Central memory CD8-positive, alpha-beta T cell (primary cell): ENCODE measurements around the gene KIF26A.
A peak's percentile ranks its signal among the peaks of the same experiment; 100 is the strongest.

Experiments used
- ATAC-seq: fragments of 150-1000 bp; cut with Tn5 transposase; replicated peaks from 2 replicates; pipeline ENCODE4 v1.10.0; 2022; ENCODE audit warnings: mild to moderate bottlenecking, moderate FRiP score, moderate number of reproducible peaks; ENCODE audit not compliant: poor library complexity, severe bottlenecking; ENCODE audit errors: extremely low read depth
- DNase-seq, 2 donors: peaks; one replicate each; pipeline ENCODE4 v3.0.0; 2021; ENCODE audit warnings: low spot score in 2 of 2
- H3K27ac Mint-ChIP-seq: one replicate; pipeline ENCODE4 v1.8.0; 2022; ENCODE audit warnings: low read depth, mild to moderate bottlenecking, moderate library complexity, mixed read lengths
- H3K27me3 Mint-ChIP-seq: one replicate; pipeline ENCODE4 v1.8.0; 2022; ENCODE audit warnings: mixed read lengths
- H3K36me3 Mint-ChIP-seq: one replicate; pipeline ENCODE4 v1.8.0; 2022; ENCODE audit warnings: mild to moderate bottlenecking, moderate library complexity, mixed read lengths; ENCODE audit not compliant: insufficient read depth
- H3K4me1 Mint-ChIP-seq: one replicate; pipeline ENCODE4 v1.8.0; 2022; ENCODE audit warnings: mixed read lengths
- H3K4me3 Mint-ChIP-seq: one replicate; pipeline ENCODE4 v1.8.0; 2022; ENCODE audit warnings: mild to moderate bottlenecking, moderate library complexity, mixed read lengths
- H3K9me3 Mint-ChIP-seq: one replicate; pipeline ENCODE4 v1.8.0; 2022; ENCODE audit warnings: mixed read lengths

KIF26A gene

DNA sequence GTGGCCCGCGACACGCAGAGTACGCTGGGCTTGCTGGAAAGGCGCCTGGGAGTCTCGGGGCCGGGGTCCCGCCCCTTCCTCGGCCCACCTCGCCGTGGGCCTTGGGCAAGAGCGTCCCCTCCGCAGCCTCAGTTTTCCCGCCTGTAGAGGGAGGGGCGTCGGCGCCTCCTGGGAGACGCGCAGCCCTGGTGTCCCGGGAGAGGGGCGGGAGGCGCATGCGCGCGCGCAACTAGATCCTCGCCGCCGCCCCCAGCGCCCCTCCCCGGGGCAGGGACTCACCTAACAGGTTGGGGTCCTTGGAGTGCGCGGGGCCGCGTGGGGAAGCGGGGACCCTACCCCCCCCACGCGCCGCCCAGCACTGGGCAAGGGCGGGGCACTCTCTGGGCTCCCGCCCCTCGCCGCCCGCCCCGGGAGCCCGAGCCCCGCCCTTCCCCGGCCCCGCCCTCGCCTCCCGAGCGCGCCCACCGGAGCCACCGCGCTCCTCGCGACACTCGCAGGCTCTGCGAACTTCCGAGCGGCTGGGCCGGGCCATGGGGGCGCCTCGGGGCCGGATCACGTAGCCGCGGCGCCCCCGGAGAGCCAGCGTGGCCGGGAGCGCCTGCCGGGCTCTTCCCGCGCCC is at the start of gene KIF26A:
KIF26A (plus strand) TSS at position 490 of the 620 bp plus-strand sequence. CDS start 136 bp downstream, outside the sequence.
- Mint-ChIP-seq H3K4me1 (peaks cover 4% of the 10 kb centered on the region), H3K9me3 (no peaks in the 10 kb centered on the region), H3K36me3 (no peaks in the 10 kb centered on the region), H3K4me3 (peak within 1 kb of the TSS; percentile 16), H3K27me3 (peaks cover 65% of the 10 kb centered on the region), H3K27ac (no peak within 1 kb of the TSS)
- ATAC-seq (no peak), DNase-seq (no peak)

DNA sequence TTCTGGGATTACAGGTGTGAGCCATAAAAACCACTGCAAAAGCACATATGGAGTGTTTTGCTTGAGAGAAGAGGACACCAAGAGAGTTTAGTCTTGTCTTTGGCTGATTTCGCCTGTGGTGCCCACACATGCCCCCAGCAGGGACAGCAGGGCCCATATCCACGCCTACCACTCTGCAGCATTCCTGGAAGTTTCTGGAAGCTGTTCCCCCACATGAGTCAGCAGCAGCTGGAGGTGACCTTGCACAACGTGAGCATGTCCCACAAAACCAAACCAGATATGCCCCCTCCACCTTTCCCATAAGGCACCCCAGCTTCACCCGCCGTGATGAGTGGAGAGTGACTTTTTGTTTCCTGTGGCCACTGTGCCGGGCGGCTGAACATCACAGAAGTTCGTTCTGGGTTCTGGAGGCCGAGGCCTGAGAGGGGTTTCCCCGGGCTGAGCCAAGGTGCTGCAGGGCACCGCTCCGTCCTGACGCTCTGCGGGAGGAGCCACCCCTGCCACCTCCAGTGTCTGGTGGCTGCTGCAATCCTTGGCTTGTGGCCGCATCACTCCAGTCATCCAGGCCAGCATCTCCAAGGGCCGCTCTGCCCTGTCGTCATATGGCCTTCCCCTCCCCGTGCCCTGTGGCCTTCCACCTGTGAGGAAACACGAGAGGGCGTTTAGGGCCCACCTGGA is 48.2 kb upstream of the KIF26A start:
- Mint-ChIP-seq H3K4me1 (peaks cover 6% of the 10 kb centered on the region), H3K4me3 (no peak overlapping the region), H3K27ac (no peak overlapping the region), H3K27me3 (peaks cover 9% of the 10 kb centered on the region), H3K9me3 (no peaks in the 10 kb centered on the region), H3K36me3 (no peaks in the 10 kb centered on the region)
- ATAC-seq (no peak), DNase-seq (no peak)

DNA sequence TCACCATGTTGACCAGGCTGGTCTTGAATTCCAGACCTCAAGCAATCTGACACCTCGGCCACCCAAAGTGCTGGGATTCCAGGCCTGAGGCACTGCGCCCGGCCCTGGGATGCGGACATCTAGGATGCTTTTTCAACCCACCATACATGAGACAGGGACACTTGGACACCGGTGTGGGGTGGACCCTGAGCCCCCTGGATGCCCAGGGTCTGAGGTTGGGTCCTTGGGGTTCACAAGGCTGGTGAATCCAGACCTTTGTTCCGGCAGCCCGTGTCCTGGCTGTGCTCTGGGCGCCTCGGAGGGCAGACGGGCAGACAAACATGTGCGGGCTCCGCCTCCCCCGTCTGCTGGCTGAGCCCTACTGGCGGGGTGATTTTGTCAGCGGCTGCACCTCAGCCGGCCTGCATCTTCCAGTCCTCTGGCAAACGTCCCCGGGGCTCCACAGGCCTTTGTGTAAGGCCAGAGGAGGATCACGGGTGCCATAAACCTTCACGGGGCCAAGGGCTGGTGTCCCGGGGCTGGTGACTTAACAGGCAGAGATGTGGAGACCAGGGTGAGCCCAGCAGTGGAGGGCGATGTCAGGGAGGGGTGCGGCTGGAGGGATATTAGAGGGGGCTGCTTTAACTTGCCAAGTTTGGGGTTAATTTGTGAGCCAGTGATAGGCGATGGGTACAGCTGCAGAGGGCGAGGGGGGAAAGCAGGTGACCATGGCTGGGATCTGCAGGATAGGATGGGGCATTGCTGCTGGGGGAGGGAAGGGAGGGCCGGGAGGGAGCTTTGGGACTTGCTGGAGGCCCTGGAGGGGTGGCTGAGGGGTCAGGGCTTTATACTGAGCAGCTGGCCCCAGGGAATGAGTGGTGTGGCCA is 47.1 kb upstream of the KIF26A start:
- H3K9me3 Mint-ChIP-seq: no peaks in the 10 kb centered on the region
- no peak overlapping the region for H3K27ac Mint-ChIP-seq
- ATAC-seq: no peak
- H3K4me1 Mint-ChIP-seq: peaks cover 6% of the 10 kb centered on the region
- H3K27me3 Mint-ChIP-seq: peaks cover 9% of the 10 kb centered on the region
- H3K36me3 Mint-ChIP-seq: peaks cover 2% of the 10 kb centered on the region
- no peak overlapping the region for H3K4me3 Mint-ChIP-seq
- no peak for DNase-seq

DNA sequence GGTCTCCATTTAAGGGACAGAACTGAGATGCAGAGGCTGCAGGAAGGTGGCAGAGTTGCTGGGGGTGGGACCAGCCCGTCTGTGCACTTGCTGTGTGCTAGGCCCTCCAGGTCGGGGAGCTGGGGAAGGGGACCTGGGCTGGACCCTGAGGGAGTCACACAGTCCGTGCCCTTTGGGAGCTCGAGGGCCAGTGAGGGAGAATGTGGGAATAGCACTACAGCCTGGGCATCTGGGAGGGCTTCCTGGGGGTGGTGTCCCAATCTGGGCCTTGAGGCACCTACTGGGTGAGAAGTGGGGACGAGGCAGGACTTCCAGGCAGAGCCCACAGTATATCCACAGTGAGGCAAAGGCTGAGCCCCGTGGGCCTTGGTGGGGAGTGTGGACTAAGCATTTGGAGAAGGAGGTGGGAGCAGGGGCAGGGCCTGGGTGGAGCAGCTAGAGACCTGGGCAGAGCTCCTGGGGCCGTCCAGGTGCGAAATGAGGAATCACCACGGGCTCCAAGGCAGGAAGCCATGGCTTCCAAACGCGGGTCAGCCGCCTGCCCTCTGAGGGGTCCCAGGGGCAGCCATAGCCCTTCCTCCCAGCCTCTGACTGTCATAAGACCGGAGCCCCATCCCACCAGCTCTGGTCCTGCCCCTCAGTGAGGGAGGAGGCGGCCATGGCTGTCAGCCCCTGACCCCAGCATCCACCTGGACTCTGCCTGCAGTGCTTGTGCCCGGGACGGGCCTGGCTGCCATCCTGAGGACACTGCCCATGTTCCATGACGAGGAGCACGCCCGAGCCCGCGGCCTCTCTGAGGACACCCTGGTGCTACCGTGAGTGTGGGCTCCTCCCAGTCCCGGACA is 46.2 kb upstream of the KIF26A start:
- no peaks in the 10 kb centered on the region for H3K9me3 Mint-ChIP-seq
- H3K27ac Mint-ChIP-seq: no peak overlapping the region
- DNase-seq (no peak), ATAC-seq (no peak)
- no peak overlapping the region for H3K4me3 Mint-ChIP-seq
- peaks cover 6% of the 10 kb centered on the region for H3K4me1 Mint-ChIP-seq
- peaks cover 2% of the 10 kb centered on the region for H3K36me3 Mint-ChIP-seq
- H3K27me3 Mint-ChIP-seq: peaks cover 2% of the 10 kb centered on the region

DNA sequence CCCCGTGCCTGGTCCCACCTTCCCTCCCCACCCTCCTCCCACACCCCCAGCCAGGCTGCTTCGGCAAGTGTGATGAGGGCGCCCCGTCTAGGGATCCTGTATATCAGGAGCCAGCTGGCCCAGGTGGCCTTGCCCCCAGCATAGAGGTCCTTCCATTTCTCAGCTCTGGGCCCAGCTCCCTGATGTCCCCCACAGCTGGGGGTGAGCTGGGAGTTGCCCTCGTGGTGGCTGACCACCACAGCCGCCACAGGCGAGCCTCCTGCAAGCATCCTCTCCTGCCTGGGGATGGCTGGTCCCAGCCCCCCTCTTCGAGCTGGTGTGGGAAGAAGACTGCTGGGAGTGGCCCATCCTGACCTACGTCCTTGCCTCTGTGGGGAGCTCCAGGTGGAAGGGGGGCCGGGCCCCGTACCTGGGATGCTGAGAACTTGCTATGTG is 45.4 kb upstream of the KIF26A start:
- peaks cover 2% of the 10 kb centered on the region for H3K36me3 Mint-ChIP-seq
- H3K27ac Mint-ChIP-seq: no peak overlapping the region
- H3K9me3 Mint-ChIP-seq: no peaks in the 10 kb centered on the region
- DNase-seq: no peak
- no peak overlapping the region for H3K4me3 Mint-ChIP-seq
- ATAC-seq: no peak
- H3K4me1 Mint-ChIP-seq: peaks cover 6% of the 10 kb centered on the region
- H3K27me3 Mint-ChIP-seq: no peaks in the 10 kb centered on the region

DNA sequence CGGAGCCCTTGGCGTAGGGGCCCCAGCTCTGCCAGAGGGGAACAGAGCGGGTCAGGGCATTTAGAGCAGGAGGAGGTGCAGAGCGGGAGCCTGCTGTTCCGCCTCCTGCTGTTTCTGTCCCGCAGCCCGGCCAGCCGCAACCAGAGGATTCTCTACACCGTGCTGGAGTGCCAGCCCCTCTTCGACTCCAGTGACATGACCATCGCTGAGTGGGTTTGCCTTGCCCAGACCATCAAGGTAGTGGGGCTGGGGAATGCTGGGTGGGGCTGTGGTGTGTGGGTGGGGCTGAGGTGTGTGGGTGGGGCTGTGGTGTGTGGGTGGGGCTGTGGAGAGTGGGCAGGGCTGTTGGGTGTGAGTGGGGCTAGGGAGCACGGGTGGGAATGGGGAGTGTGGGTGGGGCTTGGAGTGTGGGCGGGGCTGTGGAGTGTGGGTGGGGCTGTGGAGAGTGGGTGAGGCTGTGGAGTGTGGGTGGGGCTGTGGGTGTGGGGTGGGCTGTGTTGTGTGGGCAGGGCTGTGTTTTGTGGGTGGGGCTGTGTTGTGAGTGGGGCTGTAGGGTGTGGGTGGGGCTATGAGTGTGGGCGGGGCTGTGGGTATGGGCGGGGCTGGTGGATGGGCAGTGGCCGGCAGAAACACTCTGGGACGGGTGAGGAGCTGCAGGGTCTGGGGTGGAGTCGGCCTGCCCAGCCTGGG is 44.9 kb upstream of the KIF26A start:
- DNase-seq (no peak), ATAC-seq (peak; percentile 6)
- H3K4me1 Mint-ChIP-seq: peaks cover 6% of the 10 kb centered on the region
- no peak overlapping the region for H3K4me3 Mint-ChIP-seq
- H3K36me3 Mint-ChIP-seq: peaks cover 2% of the 10 kb centered on the region
- no peaks in the 10 kb centered on the region for H3K27me3 Mint-ChIP-seq
- no peak overlapping the region for H3K27ac Mint-ChIP-seq
- no peaks in the 10 kb centered on the region for H3K9me3 Mint-ChIP-seq

DNA sequence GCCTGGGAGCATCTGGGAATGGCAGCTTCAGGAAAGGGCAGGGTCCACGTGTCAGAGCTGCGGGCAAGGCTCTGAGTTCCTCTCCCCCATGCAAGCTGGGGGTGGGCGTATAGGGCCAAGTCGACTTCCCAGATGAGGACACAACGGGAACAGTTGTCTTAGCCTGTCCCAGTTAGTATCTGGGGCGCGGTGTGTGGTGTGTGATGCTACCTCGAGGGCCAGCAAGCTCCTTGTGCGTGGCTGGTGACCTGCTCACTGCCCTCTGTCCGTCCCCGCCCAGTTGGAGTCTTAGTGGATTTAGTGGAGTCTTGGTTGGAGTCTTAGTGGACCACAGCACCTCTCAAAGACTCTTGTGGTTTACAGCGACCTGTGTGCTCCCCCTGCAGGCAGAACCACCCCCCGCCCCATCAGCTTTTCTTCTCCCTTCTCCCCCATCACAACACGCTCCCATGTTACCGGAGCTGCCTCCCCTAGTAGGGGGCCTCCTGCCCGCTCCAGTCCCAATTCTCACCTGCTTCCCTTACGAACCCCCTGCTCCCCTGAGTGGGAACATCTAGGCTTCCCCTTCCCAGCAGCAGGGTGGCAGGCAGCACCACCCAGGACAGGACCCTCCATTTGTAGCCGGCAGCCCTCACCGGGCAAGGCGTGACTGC is 44.2 kb upstream of the KIF26A start:
- no peaks in the 10 kb centered on the region for H3K27me3 Mint-ChIP-seq
- no peak for DNase-seq
- H3K9me3 Mint-ChIP-seq: no peaks in the 10 kb centered on the region
- peak overlapping the region; percentile 54 for H3K27ac Mint-ChIP-seq
- ATAC-seq: no peak
- peaks cover 2% of the 10 kb centered on the region for H3K36me3 Mint-ChIP-seq
- H3K4me3 Mint-ChIP-seq: no peak overlapping the region
- peaks cover 6% of the 10 kb centered on the region for H3K4me1 Mint-ChIP-seq

DNA sequence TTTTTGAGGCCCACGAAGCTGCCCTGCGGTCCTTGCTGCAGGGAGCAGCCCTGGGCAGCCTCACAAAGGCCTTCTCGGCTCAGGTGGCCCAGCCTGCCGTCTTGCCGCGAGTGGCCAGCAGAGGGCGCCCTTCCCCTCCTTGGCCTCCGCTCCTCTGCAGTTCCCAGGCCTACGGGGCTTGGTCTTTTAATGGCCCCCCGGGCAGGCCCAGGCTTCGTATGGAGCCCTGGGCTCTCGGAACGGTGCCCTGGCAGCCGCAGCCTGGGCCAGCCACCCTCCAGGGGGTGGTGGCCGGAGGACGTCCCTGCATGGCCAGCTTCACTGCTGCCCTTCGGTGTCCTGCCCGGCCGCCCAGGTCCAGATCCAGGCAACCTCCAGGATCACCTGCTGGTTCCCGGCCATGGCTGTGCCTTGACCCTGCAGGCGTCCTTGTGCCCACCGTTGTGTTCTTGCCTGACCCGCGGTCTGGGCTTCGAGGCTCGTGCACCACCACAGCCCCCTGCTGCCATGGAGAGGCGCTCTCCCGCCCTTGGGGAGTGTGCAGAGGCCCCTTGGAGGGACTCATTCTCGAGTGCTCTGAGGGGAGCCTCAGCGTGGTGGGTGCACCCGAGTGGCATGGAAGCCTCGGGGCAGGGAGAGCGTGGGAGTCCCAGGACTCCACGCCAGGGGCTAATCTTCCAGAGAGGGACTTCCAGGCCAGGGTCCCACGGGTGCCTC is 43.5 kb upstream of the KIF26A start:
- peak; percentile 60 for ATAC-seq
- Mint-ChIP-seq H3K4me1 (peaks cover 6% of the 10 kb centered on the region), H3K27me3 (no peaks in the 10 kb centered on the region), H3K27ac (peak overlapping the region; percentile 54), H3K4me3 (no peak overlapping the region), H3K36me3 (peaks cover 2% of the 10 kb centered on the region), H3K9me3 (no peaks in the 10 kb centered on the region)
- DNase-seq: peak; percentile 53 to 74

DNA sequence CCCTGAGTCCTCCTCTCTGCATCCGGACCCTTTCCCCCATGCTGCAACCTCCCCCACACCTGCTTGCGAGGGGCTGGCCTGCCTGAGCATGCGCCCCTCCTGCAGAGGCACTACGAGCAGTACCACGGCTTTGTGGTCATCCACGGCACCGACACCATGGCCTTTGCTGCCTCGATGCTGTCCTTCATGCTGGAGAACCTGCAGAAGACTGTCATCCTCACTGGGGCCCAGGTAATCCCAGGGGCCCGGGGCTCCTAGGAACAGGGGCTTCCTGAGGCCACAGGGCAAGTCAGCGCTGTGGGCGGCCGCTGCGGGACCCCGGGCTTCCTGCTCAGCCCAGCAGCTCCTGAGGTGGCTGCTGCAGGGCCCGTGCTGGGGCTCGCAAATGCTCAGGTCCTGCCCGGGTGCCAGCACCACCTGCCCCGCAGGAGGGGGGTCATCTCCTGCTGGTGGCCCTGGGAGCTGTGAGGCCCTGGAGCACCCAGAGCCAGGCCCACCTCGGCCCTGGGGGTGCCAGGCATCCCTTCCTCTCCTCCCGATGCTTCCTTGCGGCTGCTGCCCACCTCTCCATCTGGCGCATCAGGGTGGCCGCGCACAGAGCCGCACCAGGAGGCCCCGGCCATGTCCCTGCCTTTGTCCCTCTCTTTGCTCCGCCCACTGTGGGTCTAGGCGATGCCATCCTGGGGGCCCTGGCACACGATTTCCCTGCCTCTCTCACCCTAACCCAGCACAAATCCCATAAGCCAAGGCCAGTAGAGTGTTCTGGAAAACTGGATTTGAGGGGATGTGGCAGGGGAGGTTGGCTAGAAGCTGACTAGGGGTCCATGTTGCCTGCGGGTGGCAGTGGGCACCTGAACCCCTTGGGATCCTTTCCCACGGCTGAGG is 42.7 kb upstream of the KIF26A start:
- Mint-ChIP-seq H3K4me3 (no peak overlapping the region), H3K9me3 (no peaks in the 10 kb centered on the region), H3K36me3 (peaks cover 2% of the 10 kb centered on the region), H3K27ac (no peak overlapping the region), H3K27me3 (no peaks in the 10 kb centered on the region), H3K4me1 (peaks cover 6% of the 10 kb centered on the region)
- DNase-seq: no peak
- no peak for ATAC-seq

DNA sequence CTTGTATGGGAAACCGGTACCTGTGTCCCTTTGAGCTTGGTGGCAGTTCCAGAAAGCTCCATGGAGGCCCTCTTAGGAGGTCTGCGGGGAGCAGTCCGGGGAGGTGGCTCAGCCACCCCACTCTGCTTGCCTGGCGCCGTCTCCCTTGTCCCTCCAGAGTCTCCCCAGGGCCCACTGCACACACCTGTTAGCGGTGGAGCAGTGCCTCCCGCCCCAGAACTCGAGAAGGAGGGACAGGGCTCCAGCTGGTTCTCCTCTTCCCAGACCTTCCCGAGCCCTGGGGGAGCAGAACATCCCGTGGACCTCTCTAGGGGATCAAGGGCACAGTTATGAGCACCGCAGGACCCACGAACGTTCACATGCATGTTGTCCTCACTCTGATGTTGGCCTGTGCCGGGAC is 42.1 kb upstream of the KIF26A start:
- Mint-ChIP-seq H3K4me1 (peaks cover 6% of the 10 kb centered on the region), H3K36me3 (peaks cover 2% of the 10 kb centered on the region)

More for the DNA sequence above, 42.1 kb upstream of the KIF26A start:
- no peaks in the 10 kb centered on the region for H3K9me3 Mint-ChIP-seq
- no peak overlapping the region for H3K4me3 Mint-ChIP-seq
- H3K27ac Mint-ChIP-seq: no peak overlapping the region
- no peak for DNase-seq
- no peaks in the 10 kb centered on the region for H3K27me3 Mint-ChIP-seq
- ATAC-seq: no peak
